Amniotic epithelial cell (primary cell): Measurements from ENCODE around the gene DNAJC2.
"Not testable (repeated sequence)": the region's sequence is repeated elsewhere in the genome, so short reads cannot be mapped to it uniquely, and the experiment has no call there.

Source experiments
- DNase-seq: peaks from one replicate; pipeline ENCODE4 v3.0.0-alpha.2; 2010; ENCODE audit warnings: low read depth

Gene DNAJC2

DNA sequence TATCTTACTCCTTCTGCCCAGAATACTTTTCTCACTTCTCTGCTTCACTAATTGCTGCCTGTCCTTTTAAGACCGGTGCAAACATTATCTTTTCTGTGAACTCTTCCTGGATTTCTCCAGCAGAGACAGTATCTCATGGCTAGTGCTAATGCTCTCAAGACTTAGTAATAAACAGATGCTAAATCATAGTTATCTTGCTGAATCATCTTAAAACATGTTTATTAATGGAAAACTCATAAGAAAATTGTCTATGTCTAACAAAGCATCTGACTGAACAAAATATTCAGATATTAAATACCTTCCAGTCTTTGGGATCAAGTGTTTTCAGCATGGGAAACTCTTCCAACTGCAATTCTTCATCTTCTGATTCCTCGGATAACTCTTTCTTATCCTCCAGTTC is 3.1 kb downstream of the DNAJC2 start:
- DNase-seq, result peak; percentile 35

DNA sequence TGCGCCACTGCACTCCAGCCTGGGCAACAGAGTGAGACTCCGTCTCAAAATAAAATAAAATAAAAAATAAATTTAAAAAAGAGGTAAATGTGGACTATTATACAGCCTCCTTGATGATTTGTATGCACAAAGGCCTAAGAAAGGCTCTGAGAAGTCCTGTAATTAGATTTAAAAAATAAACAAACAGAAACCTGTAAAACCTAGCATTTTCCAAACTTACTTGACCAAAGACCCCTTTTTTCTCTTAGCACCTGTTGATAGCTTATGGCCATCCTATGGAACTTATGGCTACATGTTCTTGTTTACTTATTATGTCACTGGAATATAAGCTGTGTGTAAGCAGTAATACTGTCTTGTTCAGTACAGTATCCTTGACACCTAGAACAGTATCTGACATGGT is 5.7 kb downstream of the DNAJC2 start:
- DNase-seq, result no peak

DNA sequence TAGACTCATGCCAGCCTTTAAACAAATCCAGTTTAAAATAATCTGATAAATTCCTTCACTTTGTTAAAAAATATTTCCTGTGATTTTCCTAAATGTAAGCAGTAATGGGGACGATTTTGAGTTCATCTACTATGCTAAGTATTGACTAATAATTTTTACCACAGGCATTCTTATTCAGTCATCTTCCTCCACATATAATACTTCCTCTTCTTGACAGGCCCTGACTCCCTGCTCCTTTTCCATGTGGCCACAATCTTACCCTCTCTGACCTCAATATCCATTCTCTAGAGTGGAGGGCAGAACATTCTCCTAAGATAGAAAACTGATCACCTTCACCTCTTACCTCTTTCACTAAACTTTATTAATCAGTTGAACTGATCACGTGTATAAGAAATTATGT is 7.8 kb downstream of the DNAJC2 start:
- DNase-seq, result no peak

DNA sequence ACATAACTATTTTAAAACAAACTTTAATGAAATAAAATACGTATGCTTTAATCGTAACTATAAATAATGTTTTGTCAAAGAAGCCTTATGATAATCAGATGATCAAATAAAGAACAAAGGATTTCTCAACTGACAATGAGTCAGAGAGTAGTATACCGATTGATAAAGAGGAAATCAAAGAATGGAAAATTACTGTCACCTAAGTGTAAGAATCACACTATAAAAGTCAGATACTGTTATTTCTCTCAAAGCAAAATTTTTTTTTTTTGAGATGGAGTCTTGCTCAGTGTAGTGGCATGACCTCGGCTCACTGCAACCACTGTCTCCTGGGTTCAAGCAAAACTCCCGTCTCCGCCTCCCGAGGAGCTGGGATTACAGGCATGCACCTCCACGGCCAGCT is 18.8 kb downstream of the DNAJC2 start:
- DNase-seq, result no peak

DNA sequence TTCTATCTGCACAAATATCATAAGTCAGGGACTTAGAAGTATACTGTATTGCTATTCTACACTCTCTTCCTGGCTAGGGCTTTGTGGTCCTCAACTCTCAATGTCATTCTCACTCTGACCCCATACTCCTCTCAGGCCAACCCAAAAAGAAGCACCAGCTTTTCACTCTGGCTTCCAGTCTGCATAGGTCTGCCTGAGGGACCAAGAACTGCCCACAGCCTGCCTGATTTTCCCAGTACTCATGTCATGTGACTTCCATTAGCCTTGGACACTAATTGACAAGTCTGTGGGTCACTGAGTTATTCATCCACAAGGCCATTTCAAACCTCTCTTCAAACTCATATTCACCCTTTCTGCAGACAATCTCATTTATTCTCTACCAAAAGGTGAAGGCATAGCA is 27.6 kb downstream of the DNAJC2 start:
- no peak for DNase-seq

DNA sequence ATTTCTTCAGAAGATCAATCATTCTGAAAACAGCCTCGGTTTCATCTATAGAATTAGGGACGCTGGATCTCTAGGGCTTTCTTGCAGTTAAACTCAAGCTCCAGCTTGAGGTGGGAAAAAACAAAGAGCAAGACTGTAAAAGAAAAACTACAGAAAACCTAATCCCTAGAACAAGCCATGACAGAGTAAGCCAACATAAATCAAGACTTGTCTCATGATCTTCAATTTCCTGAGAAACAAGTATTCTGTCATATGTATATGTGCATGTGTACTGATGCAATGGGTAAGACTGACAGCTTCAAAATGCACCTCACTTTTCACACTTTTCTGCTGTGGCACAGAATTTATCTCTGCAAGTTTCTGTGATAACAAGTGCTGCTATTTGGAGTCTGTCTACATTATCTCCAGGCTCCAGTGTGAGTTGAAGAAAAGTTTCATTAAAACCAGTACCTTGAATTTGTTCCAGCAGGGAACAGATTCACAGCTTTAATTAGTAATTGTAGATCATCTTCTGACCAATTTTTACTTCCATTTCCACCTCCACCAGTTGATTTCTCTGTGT is 28.1 kb downstream of the DNAJC2 start:
- DNase-seq, result no peak

DNA sequence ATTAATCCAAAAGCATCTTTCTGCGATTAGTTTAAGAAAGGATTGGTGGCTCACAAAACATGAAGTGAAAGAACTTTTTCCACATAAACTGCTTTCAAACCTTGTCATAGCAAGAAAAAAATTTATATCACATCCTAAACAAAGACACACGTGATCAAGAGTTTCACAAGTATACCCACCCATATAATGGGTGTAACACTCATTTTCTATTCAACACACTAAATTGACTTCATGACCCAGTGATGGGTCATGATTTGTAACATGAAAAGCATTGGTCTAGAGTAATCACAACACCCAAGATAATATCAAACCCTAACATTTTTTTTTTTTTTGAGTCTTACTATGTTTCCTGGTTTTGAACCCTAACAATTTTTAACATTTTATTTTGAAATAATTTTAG is 29.7 kb downstream of the DNAJC2 start:
- DNase-seq, result no peak

DNA sequence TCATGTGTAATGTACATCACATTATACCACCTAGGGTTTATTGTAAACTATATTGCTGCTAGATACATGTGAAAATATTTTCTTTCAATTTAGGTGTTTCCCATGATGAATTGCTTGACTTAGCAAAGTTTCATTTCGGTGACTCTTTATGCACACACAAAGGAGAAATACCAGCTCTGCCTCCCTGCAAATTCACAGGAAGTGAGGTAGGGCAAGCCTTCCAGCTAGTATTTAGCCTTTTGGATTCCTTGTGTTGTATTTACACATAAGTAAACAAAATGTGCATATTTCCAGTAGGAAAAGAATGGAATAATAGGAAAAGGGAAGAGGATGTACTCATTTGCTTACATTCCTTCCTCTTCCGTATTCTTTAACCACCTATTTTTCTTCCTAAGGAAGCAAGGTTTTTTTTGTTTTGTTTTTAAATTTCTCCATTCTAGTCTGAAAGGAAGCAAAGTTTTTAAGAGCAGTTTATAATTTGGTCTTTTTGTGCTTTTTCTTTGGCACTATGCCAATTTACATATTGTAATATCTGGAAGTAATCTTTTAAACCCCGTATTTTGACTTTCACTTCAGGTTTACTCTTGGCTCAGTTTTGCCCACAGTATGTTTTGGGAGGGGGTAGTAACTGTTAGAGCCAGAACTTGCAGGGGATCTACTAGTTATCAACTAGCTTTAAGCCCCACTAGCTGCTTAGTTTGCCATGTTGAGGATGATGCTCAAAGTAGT is 36.9 kb downstream of the DNAJC2 start:
- no peak for DNase-seq

DNA sequence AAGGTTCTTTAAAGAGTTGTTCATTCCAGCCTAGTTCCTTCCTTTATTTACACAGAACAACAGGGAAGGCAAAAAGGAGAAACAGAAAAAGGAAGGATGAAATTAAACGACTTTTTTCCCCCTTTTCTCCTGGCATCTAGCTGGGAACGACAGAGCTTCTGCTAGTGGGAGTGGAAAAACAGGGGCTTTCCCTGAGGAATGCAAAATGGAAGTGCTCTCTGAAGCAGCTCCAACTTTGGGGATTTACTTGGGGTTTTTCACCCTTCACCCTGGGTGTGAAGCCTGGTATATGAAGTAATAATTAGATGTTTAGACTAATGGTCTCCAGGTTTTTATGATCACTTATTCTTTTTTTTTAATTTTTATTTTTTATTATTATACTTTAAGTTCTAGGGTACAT is 43.1 kb downstream of the DNAJC2 start:
- no peak for DNase-seq

DNA sequence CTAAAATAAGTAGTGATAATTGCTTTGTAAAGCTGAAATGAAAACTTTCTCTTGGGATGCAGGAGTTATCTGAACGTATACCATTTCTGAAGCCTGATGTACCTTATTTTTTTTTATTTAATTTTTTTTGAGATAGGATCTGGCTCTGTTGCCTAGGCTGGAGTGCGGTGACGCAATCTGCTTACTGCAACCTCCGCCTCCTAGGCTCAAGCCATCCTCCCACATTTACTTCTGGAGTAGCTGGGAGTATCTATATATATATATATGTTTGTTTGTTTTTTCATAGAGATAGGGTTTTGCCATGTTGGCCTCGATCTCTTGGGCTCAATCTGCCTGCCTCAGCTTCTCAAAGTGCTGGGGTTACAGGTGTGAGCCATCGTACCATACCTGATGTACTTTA is 44.9 kb downstream of the DNAJC2 start:
- DNase-seq, result no peak

DNA sequence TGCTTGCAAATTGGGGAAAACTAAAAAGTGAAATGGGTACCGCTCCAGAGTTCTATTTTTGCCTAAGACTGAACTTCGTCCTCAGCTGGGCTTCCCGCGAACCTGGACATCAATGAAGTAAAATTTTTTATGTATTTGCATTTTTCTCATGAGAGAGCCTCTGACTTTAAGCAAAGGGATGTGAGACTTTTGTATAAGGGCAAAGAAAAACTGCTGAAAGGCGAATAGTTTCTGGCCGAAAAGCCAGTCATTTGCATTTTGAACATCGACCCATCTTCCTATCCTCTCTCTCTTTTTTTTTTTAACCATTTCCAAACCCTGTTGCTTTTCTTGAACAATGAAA is 46.8 kb downstream of the DNAJC2 start:
- DNase-seq, result no peak

DNA sequence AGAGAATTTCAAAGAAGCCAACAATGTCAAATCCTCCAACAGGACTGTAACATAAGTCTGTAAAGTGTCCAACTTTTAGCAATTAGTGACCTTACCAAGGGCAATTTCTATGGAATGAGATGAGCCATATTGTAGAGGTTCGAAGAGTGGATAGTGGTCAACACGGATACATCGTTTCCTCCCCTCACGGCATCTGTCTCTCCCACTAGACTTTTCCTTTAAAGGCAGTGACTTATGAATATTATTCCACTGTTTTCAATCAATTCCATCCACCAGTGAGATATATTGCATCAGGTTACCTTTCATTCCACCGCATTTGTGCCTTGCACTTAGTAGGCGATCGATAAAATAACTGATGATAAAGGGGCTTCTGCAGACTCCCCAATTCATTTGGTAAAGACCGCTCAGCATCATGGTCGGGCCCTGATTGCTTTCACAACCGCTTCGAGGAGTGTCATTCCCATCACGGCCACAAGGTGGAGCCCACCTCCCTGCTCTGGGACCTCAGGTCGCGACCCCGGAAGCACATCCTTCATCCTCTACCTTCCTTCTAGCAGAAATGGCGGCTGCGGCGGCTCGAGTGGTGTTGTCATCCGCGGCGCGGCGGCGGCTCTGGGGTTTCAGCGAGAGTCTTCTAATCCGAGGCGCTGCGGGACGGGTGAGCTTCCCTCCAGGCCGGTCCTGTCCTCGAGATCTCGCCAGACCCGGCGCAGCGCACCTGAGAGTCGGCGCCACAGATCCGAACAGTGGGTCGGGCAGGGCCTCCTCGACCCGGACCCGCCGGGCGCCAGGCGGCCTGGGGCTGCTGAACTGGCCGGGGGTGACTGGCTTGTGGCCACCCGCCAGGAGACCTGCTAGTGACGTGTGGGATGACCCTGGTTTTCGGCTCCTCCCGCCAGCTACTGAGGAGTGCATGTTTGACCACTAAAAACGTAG is 47.4 kb downstream of the DNAJC2 start, which contains the start of gene PMPCB:
Gene PMPCB, plus strand, starts transcription at position 535 of the 936 bp plus-strand sequence. Its CDS starts 25 bp downstream, at position 560.
- peak; percentile 84 for DNase-seq

DNA sequence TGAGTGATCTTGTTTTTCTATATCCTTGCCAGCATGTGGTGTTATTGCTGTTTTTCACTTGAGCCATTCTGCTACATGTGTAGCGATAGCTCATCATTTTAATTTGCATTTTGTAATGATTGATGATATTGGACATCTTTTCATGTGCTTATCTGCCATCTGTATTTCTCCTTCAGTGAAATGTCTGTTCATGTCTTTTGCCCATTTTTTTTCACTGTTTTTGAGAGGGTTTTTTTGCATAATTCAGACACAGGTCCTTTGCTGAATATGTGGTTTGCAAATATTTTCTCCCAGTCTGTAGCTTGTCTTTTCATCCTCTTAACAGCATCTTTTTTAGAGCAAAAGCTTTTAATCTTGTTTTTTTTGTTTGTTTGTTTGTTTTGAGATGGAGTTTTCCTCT is 51.0 kb downstream of the DNAJC2 start:
- no peak for DNase-seq

DNA sequence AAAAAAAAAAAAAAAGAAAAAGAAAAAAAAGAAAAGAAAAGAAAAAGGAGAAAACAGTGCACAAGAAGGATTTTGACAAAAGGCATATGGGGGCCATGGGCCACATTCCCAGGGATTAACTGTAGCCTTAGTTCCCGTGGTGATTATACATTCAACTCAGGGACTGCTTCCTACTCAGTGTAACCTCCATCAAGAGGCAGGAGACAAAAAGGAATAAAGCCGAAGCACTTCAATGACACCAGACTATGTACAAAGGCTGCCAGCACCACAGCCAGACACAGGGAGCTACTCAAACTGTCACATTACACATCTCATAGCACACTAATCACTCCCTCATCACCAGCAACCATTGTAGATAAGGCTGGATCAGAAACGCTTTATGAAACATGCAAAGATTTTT is 52.4 kb downstream of the DNAJC2 start:
- DNase-seq, result no peak

DNA sequence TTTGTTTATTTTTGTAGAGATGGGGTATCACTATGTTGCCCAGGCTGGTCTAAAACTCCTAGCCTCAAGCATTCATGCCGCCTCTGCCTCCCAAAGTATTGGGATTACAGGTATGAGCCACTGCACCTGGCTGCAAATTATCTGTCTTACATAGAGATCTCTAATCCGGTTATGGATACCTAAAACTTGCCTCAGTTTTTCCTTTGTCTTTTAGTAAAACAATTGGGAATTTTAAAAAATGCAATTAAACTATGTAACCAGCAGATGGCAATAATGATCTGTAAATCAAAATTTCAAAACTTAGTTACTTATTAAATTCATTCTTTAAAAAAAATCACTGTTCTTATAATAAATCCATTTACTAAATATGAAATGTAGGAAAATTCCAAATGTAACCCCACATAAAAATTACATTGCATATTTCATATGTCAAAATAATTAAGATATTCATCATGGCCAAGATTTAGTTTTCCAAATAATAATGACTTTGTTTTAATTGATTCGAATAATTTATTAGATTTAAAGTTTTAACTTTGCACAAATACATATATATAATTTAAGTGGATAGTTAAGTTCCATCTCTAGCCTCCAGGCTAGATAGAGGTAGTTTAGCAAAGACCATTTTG is 61.7 kb downstream of the DNAJC2 start:
- not testable (repeated sequence) for DNase-seq

DNA sequence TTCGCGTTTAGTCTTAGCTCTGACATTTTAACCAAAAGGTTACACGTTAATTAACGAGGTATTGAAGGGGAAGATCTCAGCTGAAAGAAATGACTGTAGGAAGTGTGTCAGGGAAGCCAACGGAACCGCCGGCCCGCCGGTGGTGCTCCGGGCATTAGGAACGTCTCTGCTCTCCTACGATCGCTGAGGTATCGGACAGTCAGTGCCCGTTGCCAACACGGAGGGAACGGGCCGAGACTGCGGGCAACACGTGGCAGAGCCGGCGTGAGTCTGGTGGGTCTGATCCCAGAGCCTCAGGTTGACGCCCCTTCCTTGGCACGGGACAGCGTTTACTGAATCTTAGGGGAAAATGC is 63.8 kb downstream of the DNAJC2 start:
- not testable (repeated sequence) for DNase-seq

DNA sequence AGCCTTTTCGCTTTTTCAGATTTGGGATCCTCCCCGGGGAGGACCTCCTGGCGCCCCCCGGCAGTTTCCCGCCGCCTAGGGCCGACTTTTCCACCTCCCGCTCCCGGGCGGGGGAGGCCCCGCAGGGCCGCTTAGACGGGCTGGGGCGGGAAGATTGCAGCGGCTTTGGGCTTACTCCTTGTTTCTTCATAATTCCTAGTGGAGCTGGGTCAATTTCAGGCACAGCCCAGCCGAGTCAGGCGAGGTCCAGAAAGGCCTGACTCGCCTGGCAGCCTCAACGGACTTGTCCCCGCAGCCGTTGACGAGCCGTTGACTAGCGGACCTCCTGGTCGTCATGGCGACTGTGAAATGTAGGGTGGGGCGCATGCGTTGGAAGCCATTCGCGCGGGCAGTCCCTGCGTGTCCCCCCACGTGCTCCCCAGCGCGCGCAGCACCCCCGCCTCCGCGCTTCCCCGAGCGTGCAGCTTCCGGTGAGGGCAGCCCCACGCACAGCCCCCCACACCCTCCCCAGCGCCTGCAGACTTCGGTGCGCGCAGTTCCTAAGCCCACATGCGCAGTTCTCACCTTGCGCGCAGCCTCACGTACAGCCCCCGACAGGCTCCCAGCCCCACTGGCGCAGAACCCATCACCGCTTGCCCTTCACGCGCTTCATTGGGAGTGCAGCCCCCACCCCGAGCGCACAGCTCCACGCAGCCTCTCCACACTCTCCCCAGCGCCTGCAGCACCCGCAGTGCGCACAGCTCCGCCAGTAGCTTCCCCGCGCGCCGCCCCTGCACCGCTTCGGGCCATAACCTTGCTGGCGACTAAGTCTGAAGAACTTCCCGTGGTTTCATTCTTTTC is 64.4 kb downstream of the DNAJC2 start:
- DNase-seq, result peak; percentile 64

DNA sequence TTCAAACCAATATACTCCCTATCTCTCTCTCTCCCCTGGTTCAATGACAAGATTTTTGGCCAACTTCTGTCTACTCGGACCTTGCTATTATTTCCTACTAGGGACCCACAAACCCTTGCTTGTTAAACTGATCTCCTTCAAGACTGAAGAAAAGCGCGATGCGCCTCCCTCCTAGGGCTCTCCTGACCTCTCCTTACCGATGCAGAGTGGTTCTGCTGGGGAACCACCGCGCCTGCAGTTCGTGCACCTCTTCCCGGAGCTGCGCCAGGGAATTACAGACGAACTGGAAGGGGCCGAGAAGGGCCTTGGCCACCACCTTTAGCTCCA is 65.0 kb downstream of the DNAJC2 start:
- DNase-seq, result peak; percentile 25

DNA sequence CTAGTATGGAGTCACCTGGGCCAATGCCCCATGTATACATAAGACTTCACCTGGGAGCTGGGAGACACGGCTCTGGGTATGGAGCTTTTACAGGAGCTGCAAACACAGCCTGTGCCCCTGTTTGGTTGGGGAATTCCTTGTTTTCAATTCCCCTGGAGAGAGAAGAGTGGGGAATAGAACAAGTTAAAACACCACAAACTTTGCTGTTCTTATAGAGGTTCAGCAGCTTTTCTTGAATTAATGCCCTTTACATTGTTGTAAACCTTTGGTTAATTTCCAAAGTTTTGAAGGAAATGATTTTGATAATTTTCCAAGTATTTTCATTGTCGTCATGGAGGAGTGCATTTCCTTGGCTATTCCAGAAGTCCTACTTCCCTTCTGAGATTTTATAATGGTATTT is 66.4 kb downstream of the DNAJC2 start:
- not testable (repeated sequence) for DNase-seq

DNA sequence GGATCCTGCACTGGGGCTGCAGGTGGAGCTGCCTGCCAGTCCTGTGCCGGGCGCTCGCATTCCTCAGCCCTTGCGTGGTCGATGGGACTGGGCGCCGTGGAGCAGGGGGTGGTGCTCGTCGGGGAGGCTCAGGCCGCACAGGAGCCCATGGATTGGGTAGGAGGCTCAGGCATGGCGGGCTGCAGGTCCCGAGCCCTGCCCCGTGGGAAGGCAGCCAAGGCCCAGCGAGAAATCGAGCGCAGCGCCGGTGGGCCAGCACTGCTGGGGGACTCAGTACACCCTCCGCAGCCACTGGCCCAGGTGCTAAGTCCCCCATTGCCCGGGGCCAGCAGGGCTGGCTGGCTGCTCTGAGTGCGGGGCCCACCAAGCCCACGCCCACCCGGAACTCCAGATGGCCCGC is 69.7 kb downstream of the DNAJC2 start:
- not testable (repeated sequence) for DNase-seq

DNA sequence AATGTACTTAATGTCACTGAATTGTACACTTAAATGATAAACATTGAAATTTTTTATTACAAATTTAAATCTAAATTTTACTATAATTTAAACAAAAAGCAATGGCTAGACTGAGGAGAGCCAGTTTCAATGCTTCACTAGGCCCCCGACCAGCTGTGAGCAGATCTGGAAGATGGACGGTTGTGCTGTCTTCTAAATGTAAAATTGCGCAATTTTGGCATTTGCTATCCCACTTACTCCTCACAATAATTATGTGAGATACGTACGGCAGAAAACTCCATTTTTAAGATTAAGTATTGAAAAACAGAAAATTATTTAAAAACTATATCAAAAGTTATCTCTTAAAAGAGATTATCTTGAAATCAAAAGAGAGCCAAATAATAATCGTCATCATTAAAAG is 71.2 kb downstream of the DNAJC2 start:
- not testable (repeated sequence) for DNase-seq

DNA sequence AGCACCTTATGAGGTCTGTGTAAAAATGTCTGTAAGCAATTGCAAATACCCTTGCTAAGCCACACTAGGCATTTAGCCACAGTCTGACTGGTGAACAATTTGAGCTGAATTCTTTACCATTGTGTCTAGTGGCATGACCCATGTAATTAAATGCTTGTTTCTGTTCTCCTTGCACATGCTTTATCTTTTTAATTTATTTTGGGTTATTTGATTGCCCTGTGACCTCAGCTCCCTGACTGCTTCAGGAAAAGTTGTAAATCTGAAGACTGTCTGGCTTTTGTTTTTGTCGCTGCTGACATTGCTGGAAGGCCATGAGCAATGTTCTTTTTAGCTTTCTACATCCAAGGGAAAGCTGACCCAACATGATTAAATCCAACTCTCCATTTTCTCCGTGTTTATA is 78.3 kb downstream of the DNAJC2 start:
- DNase-seq, result not testable (repeated sequence)
